H1 (cell line): Measurements from ENCODE around the gene TTC8. TPM values are rescaled to one million over a fixed set of nuclear protein-coding genes. Genes with fewer than 3 reads are reported as not detected.

Source experiments
- CHD2 ChIP-seq: IDR thresholded peaks from 2 replicates; pipeline ENCODE4 v1.6.1; 2012; ENCODE audit warnings: low read length, improper control_type of control experiment
- CREB1 ChIP-seq: IDR thresholded peaks from 2 replicates; pipeline ENCODE4 v1.6.1; 2012; ENCODE audit warnings: inconsistent platforms
- EGR1 ChIP-seq: IDR thresholded peaks from 2 replicates; pipeline ENCODE4 v1.6.1; 2011; ENCODE audit warnings: low read depth, low read length, borderline replicate concordance
- KDM5A ChIP-seq: fragments of 200-600 bp; IDR thresholded peaks from 2 replicates; pipeline ENCODE4 v1.7.1; 2012; ENCODE audit warnings: mild to moderate bottlenecking, low read length, inconsistent platforms, mixed read lengths
- POLR2A ChIP-seq, 2 experiments: IDR thresholded peaks; 1 replicate in 1 of 2; 2 replicates in 1 of 2; pipeline ENCODE4 v1.6.1; 2011; ENCODE audit warnings: low read depth in 2 of 2, low read length in 2 of 2, mild to moderate bottlenecking in 2 of 2; ENCODE audit errors: control extremely low read depth in 1 of 2
- ZNF274 ChIP-seq: IDR thresholded peaks from 2 replicates; pipeline ENCODE4 v1.7.0; 2012; ENCODE audit warnings: low read length, borderline replicate concordance; ENCODE audit errors: extremely low read depth
- polyA plus RNA-seq, 7 experiments: library from polyadenylated mRNA; depleted of rRNA in 3 of 7; stranded (reverse) in 5 of 7; unstranded in 2 of 7; fragments of >200 nt in 5 of 7; fragments of 200-250 nt in 2 of 7; gene quantifications; 1 replicate in 5 of 7; 2 replicates in 1 of 7; 4 replicates in 1 of 7; pipeline versions ENCODE4 v1.2.1 to v1.2.3, GENCODE V29; 2011 to 2013; ENCODE audit warnings: missing spikeins in 2 of 7, mixed read lengths in 2 of 7
- total RNA-seq: library from RNA; stranded (reverse); fragmentation: NEBNext Ultra II Directional; extraction: Animal tissue kit (Norgen Biotek cat#: 25700); gene quantifications from 2 replicates; pipeline ENCODE4 v1.2.1, GENCODE V29; 2021
- TF ChIP-seq, protein P1 (sequence below), 3 experiments: IDR thresholded peaks; 1 replicate in 2 of 3; 2 replicates in 1 of 3; pipeline versions ENCODE4 v1.5.1 to v1.6.1; 2011; ENCODE audit warnings: low read length in 3 of 3, mild to moderate bottlenecking in 3 of 3, inconsistent platforms in 2 of 3, low read depth in 1 of 3, moderate library complexity in 1 of 3; ENCODE audit not compliant: insufficient read depth in 1 of 3; ENCODE audit errors: control extremely low read depth in 1 of 3
- TF ChIP-seq, protein P2 (sequence below): IDR thresholded peaks from 2 replicates; pipeline ENCODE4 v1.6.1; 2011; ENCODE audit warnings: low read length, improper control_type of control experiment

The TTC8 gene
- total and polyA plus RNA-seq, 2 of the 8 experiments (the other 6 are each of a cell fraction or from before 2014, with no cell fraction given): 13.1 to 13.5 TPM

DNA sequence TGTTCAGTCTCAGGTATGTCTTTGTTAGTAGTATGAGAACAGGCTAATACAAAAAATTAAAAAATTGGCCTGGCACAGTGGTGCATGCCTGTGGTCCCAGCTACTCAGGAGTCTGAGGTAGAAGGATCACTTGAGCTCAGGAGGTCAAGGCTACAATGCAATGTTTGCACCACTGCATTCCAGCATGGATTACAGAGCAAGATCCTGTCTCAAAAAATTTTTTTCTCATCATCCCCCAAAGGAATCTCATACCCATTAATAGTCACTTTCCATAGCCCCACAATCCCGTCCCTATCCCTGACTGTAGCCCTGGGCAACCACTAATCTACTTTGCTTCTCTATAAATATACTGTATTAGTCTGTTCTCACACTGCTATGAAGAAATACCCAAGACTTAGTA, 57.8 kb downstream of the TTC8 start (continued):
- TF ChIP-seq, protein P1, sequence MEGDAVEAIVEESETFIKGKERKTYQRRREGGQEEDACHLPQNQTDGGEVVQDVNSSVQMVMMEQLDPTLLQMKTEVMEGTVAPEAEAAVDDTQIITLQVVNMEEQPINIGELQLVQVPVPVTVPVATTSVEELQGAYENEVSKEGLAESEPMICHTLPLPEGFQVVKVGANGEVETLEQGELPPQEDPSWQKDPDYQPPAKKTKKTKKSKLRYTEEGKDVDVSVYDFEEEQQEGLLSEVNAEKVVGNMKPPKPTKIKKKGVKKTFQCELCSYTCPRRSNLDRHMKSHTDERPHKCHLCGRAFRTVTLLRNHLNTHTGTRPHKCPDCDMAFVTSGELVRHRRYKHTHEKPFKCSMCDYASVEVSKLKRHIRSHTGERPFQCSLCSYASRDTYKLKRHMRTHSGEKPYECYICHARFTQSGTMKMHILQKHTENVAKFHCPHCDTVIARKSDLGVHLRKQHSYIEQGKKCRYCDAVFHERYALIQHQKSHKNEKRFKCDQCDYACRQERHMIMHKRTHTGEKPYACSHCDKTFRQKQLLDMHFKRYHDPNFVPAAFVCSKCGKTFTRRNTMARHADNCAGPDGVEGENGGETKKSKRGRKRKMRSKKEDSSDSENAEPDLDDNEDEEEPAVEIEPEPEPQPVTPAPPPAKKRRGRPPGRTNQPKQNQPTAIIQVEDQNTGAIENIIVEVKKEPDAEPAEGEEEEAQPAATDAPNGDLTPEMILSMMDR (IDR thresholded peaks at IDR 0.05; ENCODE audit: control extremely low read depth in 1 of 3, insufficient read depth in 1 of 3, low read depth in 1 of 3, low read length in 3 of 3): no peak
- TF ChIP-seq EGR1: no peak
- TF ChIP-seq, protein P2, sequence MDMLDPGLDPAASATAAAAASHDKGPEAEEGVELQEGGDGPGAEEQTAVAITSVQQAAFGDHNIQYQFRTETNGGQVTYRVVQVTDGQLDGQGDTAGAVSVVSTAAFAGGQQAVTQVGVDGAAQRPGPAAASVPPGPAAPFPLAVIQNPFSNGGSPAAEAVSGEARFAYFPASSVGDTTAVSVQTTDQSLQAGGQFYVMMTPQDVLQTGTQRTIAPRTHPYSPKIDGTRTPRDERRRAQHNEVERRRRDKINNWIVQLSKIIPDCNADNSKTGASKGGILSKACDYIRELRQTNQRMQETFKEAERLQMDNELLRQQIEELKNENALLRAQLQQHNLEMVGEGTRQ: no peak
- no peak for TF ChIP-seq ZNF274
- no peak for TF ChIP-seq POLR2A (IDR thresholded peaks at IDR 0.05; ENCODE audit: control extremely low read depth in 1 of 2, low read depth in 2 of 2, low read length in 2 of 2)
- no peak for TF ChIP-seq CREB1
- no peak for TF ChIP-seq KDM5A
- TF ChIP-seq CHD2: no peak
